A673 (cell line): ENCODE data around the gene TMEFF1. TPM values are rescaled to one million over a fixed set of nuclear protein-coding genes. Genes with fewer than 3 reads are reported as not detected.
"Not testable (repeated sequence)": the region's sequence is repeated elsewhere in the genome, so short reads cannot be mapped to it uniquely, and the experiment has no call there.

ENCODE experiments used
- BruUV-seq: library from RNA; stranded (reverse); fragments of 400-500 nt; replicated peaks from 2 replicates; lab custom pipeline; 2021; lab: Mats Ljungman, UMichigan
- CTCF ChIA-PET: fragments of 300-600 bp; sonication (Branson Sonifier 250); formaldehyde crosslinking; loops from one replicate; lab custom pipeline; 2022; ENCODE audit warnings: antibody characterized with exemption; lab: Charles Lee
- POLR2A ChIA-PET: fragments of 300-600 bp; sonication (Branson Sonifier 250); formaldehyde crosslinking; loops from one replicate; lab custom pipeline; 2022; ENCODE audit warnings: antibody characterized with exemption; ENCODE audit not compliant: low non-redundant PET; lab: Charles Lee
- DNase-seq: peaks from one replicate; pipeline ENCODE4 v3.0.0-alpha.2; 2015; ENCODE audit warnings: low spot score
- H3K27ac ChIP-seq: fragments of 200-600 bp; sonication (generic); 2 replicates; pipeline ENCODE4 v1.5.1; 2016; ENCODE audit warnings: mixed run types, low read depth, mild to moderate bottlenecking, mixed read lengths, antibody characterized with exemption, low read length; ENCODE audit not compliant: poor library complexity, severe bottlenecking
- H3K27me3 ChIP-seq: fragments of 200-600 bp; sonication (generic); replicated peaks from 2 replicates; pipeline ENCODE4 v1.6.1; 2017; ENCODE audit warnings: mixed run types, low read depth, mild to moderate bottlenecking, mixed read lengths, antibody characterized with exemption, low read length; ENCODE audit not compliant: insufficient read depth, poor library complexity
- H3K36me3 ChIP-seq: fragments of 200-600 bp; sonication (generic); 2 replicates; pipeline ENCODE4 v1.6.1; 2016; ENCODE audit warnings: mixed run types, mild to moderate bottlenecking, mixed read lengths, antibody characterized with exemption, low read length; ENCODE audit not compliant: insufficient read depth, poor library complexity, severe bottlenecking
- H3K4me1 ChIP-seq: fragments of 200-600 bp; sonication (generic); 2 replicates; pipeline ENCODE4 v1.6.1; 2017; ENCODE audit warnings: mixed run types, mild to moderate bottlenecking, mixed read lengths, antibody characterized with exemption, low read length; ENCODE audit not compliant: insufficient read depth, poor library complexity, severe bottlenecking
- H3K4me3 ChIP-seq: fragments of 200-600 bp; sonication (generic); 2 replicates; pipeline ENCODE4 v1.5.1; 2016; ENCODE audit warnings: low read depth, mixed run types, mild to moderate bottlenecking, mixed read lengths, low read length; ENCODE audit not compliant: poor library complexity, severe bottlenecking
- H3K9me3 ChIP-seq: fragments of 200-600 bp; sonication (generic); 2 replicates; pipeline ENCODE4 v1.6.1; 2016; ENCODE audit warnings: mixed run types, low read depth, mild to moderate bottlenecking, mixed read lengths, antibody characterized with exemption, low read length; ENCODE audit not compliant: poor library complexity, severe bottlenecking
- CTCF ChIP-seq: fragments of 300-800, 200-600 bp; sonication (generic); conservative IDR thresholded peaks from 2 replicates; pipeline ENCODE4 v1.5.1; 2017; ENCODE audit warnings: low read depth, mild to moderate bottlenecking, antibody characterized with exemption, low read length, moderate library complexity, mixed read lengths
- EZH2 ChIP-seq: fragments of 200-600 bp; sonication (generic); IDR thresholded peaks from 2 replicates; pipeline ENCODE4 v1.6.1; 2017; ENCODE audit warnings: borderline replicate concordance, low read depth, mild to moderate bottlenecking, mixed read lengths, antibody characterized with exemption, low read length; ENCODE audit not compliant: poor library complexity, severe bottlenecking
- intact Hi-C: fragments of 100-400 bp; cut with micrococcal nuclease; formaldehyde crosslinking; loops from one replicate; pipeline ENCODE4 v1.10.0; 2022; ENCODE audit not compliant: unreplicated experiment
- total RNA-seq: library from RNA; stranded (reverse); gene quantifications from 2 replicates; pipeline ENCODE4 v1.2.3, GENCODE V29; 2021

The TMEFF1 gene
- total RNA-seq, 1 experiment from 2014 or later = 19.1 TPM

- H3K27me3 ChIP-seq = no peaks in the 10 kb centered on the region
- no peaks in the 10 kb centered on the region for H3K4me1 ChIP-seq
- peak; percentile 95 for TF ChIP-seq CTCF
- TF ChIP-seq EZH2 = no peak
- ChIA-PET CTCF (interaction anchor here (0.6 kb wide), 1 partner anchor 33 kb away, joined by 7 read pairs; the partner anchor contains the start of gene TMEFF1), POLR2A (no interaction called here)
- H3K9me3 ChIP-seq = no peaks in the 10 kb centered on the region
- H3K27ac ChIP-seq = no peak overlapping the region
- peak; percentile 86 for DNase-seq
- no peaks in the 10 kb centered on the region for H3K36me3 ChIP-seq
- no TSS peak for BruUV-seq
- H3K4me3 ChIP-seq = no peak overlapping the region
- intact Hi-C loops = loop anchor here (1.0 to 5.0 kb wide), 2 partner anchors 77 to 90 kb away; no protein-coding TSS in a partner anchor
Observed at GRCh38 chr9:100505564-100506159, 32.7 kb downstream of the TMEFF1 start.

DNA sequence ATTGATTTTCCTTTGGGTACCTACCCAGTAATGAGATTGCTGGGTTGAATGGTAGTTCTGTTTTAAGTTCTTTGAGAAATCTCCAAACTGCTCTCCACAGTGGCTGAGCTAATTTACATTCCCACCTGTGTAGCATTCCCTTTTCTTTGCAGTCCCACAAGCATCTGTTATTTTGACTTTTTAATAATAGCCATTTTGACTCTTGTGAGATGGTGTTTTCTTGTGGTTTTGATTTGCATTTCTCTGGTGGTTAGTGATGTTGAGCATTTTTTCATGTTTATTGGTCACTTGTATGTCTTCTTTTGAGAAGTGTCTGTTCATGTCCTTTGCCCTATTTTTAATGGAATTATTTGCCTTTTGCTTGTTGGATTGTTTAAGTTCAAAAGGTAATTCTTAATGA lies 34.4 kb downstream of the TMEFF1 start:
- DNase-seq, H3K4me3 ChIP-seq, POLR2A ChIA-PET, H3K9me3 ChIP-seq, H3K27me3 ChIP-seq, H3K27ac ChIP-seq, H3K4me1 ChIP-seq, H3K36me3 ChIP-seq, BruUV-seq, CTCF ChIA-PET: not testable (repeated sequence)
- intact Hi-C loops = loop anchor here (5.0 kb wide), 1 partner anchor 75 kb away; no protein-coding TSS in a partner anchor

GRCh38 chr9:100511205-100511604 lies 38.3 kb downstream of the TMEFF1 start:
- POLR2A ChIA-PET = no interaction called here
- TF ChIP-seq EZH2 (no peak), CTCF (no peak)
- Histone ChIP-seq H3K36me3 (no peaks in the 10 kb centered on the region), H3K9me3 (no peaks in the 10 kb centered on the region), H3K27ac (no peak overlapping the region), H3K4me3 (no peak overlapping the region), H3K4me1 (no peaks in the 10 kb centered on the region), H3K27me3 (no peaks in the 10 kb centered on the region)
- DNase-seq = no peak
- CTCF ChIA-PET = no interaction called here
- intact Hi-C loops = no loop called here
- BruUV-seq = no TSS peak
